HG03558 (cell line): ENCODE data around the gene TSTD1.
"Not testable (repeated sequence)": the region's sequence is repeated elsewhere in the genome, so short reads cannot be mapped to it uniquely, and the experiment has no call there.

Experiments
- ATAC-seq: cut with Tn5 transposase; IDR thresholded peaks from one replicate; pipeline ENCODE4 v1.9.1; 2021; ENCODE audit warnings: moderate number of reproducible peaks; ENCODE audit not compliant: unreplicated experiment; ENCODE audit errors: extremely low read depth

Gene TSTD1

DNA sequence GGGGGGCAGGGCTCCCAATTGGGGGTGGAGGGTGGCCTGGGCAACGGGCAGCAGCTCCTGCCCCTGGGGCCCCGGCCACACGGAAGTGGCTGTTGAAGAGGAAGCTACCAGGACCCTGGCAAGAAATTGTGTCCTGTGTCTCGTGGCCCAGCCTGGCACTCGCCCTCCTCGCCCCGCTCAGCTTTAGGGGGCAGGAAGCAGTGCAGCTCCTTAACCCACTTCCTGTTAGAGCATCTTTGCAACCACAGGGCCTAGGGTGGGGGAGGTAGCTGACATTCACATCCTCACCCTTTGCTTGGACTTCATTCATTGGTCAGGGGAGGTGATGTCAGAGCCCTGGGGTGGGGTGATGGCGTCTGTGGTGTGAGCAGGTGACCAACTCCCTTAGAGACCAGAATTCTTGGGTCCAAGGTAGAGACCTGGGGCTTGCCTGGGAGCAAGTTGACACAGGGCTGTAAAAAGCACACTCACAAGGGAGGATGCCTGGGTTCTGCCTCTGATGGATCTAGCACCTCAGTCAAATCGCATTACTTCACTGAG is 31.0 kb upstream of the TSTD1 start, which contains the start of gene ARHGAP30:
TSS of gene ARHGAP30 (minus strand) at position 161 of the 540 bp plus-strand sequence. CDS start 267 bp downstream, outside the sequence.
- ATAC-seq, result peak; percentile 81

- no peak for ATAC-seq
These were observed 30.5 kb upstream of the TSTD1 start for GRCh38 chr1:161069241-161069640.

- no peak for ATAC-seq
These were observed 29.8 kb upstream of the TSTD1 start for GRCh38 chr1:161068306-161069234.

DNA sequence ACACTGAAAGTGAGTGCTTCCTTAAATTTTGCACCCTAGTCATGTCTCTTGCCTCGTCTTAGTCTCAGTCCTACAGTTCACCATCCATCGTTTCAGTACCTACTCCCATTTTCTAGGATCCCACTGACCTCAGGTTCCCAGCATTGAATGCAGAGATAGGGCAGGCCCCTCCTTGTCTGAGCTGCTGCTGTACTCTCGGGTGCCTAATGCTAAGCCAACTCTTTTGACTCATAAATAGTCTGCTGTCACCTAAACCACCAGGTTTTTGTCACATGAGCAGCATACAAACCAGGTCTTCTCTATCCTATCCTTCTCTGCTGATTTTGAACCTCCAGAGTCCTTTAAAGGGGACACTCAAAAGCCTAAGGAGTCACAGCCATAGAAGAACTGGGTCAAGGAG is 27.9 kb upstream of the TSTD1 start:
- no peak for ATAC-seq

- ATAC-seq, result not testable (repeated sequence)
These were observed 26.9 kb upstream of the TSTD1 start for GRCh38 chr1:161065681-161066080.

- not testable (repeated sequence) for ATAC-seq
These were observed 25.2 kb upstream of the TSTD1 start for GRCh38 chr1:161063936-161064335.

DNA sequence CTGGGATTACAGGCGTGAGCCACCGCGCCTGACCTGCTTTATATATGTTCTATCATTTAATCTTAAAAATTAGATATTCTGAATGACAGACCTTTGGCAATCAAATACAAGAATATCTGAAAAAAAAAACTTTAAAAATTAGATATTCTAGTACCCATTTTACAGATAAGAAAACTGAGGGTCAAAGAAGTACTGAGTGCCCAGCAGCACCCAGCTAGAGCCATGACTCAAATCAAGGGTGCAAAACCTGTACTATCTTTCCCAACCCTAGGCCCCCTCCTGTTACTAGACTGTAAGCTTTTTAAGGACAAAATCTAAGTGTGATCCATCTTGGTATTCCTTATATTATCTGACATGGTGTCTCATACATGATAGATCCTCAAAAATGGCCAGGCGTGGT is 22.7 kb upstream of the TSTD1 start:
- ATAC-seq, result no peak

- ATAC-seq, result no peak
These were observed 20.5 kb upstream of the TSTD1 start for GRCh38 chr1:161059293-161059692.

DNA sequence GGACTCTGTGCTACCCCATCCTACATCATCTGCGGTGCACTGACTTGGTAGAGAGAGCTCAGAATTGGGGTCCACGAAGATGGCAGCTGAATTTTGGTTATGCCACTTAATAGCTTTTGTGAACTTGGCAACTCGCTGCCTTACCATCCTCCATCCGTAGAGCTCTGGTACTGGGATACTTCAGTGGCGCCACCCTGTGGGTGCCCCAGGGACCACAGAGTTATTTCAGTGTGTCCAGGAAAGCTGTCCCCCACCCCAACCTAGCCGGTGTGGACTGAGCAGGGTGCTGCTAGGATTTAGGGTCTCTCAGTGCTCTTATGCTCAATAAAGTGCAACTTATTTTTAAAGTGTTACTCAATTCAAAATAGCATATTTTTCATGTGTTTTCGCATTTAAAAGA is 16.0 kb upstream of the TSTD1 start:
- ATAC-seq, result no peak

GRCh38 chr1:161054232-161054631 is 15.5 kb upstream of the TSTD1 start:
- no peak for ATAC-seq

GRCh38 chr1:161052899-161053298 is 14.1 kb upstream of the TSTD1 start:
- ATAC-seq, result no peak

GRCh38 chr1:161051219-161051618 is 12.5 kb upstream of the TSTD1 start:
- ATAC-seq, result no peak

GRCh38 chr1:161048949-161049722 is 10.4 kb upstream of the TSTD1 start:
- ATAC-seq, result no peak

DNA sequence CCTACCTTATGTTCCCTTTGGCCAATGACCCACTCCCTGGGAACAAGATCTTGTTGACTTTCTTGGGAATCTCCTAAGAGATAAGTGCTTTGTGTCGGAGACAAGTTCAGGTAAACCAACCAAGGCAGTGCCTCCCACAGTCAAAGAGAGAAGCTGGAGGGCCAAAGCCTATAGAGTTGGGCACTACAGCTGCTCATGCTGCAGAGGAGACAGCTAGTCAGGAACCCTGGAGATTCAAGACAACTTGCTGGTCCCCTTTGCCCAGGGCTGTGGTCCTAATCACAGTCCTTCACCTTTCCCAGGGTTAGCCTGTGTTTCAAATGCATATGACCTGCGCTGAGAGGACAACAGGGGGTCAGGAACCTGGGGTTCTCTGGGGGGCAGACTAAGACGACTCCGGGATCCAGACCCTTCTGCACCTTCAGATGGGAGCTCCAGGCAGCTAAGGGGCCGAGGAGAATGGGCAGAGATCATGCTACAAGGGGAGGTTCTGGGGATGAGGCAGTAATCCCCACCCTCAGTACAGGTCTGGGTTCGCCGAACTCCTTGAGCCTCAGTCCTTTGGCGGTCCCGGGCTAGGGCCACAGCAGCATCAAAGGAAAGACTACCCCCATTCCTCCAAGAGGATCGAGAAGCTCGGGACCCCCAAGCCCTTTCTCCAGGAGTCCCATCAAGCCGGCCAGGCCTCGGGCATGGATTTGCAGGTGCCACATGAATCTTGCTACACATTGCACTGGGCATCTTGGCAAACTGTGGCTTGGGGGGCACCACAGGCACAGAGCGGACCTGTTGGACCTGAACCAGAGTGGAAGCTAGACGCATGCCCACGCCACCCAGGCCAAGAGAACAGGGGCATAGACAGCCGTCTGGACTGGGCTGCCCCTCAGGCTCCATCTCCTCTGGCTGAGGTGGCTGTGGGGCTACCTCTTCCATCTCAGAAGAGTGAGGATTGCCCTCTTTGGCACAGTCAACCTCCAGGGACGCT is 9.0 kb upstream of the TSTD1 start:
- ATAC-seq, result no peak

GRCh38 chr1:161046605-161047228 is 8.0 kb upstream of the TSTD1 start:
- no peak for ATAC-seq

- ATAC-seq, result peak; percentile 36
These were observed 7.2 kb upstream of the TSTD1 start, which contains the start of gene USF1 for GRCh38 chr1:161045736-161046604. Gene USF1, minus strand, starts transcription at chr1:161045977. Its CDS starts 2,702 bp downstream, at chr1:161043275.

DNA sequence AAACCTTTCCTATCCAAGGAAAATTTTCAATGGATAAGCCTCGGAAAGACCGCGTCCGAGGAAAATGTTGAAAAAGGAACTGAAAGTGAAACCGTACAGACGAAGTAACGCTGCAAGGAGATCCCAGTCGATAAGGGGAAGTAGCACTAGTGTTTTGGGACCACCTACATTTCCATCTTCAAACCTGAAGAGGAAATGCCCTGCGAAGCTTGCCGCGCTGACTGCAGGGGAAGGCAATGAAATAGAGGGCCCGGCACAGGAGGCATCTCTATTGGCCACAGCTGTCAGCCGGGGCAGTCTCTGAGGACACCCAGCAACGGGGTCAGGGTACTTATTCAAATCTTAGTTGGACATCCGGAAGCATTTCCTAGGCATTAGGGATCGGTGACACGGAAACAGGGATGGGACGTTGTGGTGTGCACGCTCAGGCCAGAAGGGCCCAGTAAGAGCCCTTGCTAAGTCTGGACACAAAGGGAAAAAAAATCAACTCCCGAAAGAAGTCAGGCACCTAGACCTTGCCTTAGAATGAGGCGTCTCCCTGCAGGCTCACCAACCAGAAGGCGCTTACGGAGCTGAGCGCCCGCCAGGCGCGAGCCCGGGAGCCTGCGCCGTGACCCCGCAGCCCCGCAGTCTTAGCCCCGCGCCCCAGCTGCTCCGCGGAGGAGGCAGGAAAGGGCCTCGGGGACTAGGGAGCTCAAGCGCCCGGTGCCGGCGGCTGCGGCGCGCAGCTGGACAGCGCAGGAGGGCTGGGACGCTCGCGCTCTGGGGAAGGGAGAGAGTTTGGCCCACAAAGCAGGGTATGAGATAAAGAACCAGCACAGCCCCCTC is 6.4 kb upstream of the TSTD1 start:
- peak; percentile 26 for ATAC-seq
